Suprapubic skin (tissue), 4 donors: ENCODE data around the gene CCNL2. TPM values are rescaled to one million over a fixed set of nuclear protein-coding genes. Genes with fewer than 3 reads are reported as not detected.

ENCODE experiments used
- total RNA-seq, 4 donors: library from RNA; depleted of rRNA; stranded (reverse); fragments of >200 nt; gene quantifications; one replicate each; pipeline ENCODE4 v1.1.0, GENCODE V29; 2016

Gene CCNL2
- total RNA-seq, 4 donors from 2014 or later, result 136 to 599 (median 160) TPM

Other genes with a start within 250 kb of the CCNL2 start
- gene TTLL10, start 225.5 kb downstream of the CCNL2 start, total RNA-seq, result not detected
- 10 to 100 TPM; 24.4 to 62.1 (median 33.5) TPM for gene TNFRSF18, start 192.7 kb downstream of the CCNL2 start, total RNA-seq
- gene TNFRSF4, start 185.2 kb downstream of the CCNL2 start, total RNA-seq, result 1 to 10 TPM in 1 of 4 donors, under 1 TPM in 2, not detected in 1; 0.42 to 1.4 (median 0.72) TPM
- gene SDF4, start 167.3 kb downstream of the CCNL2 start, total RNA-seq, result 10 to 100 TPM; 57.5 to 87.6 (median 73.1) TPM
- 10 to 100 TPM in 3 of 4 donors, 1 to 10 TPM in 1; 9.3 to 24.4 (median 16.4) TPM for gene B3GALT6, start 167.1 kb downstream of the CCNL2 start, total RNA-seq
- 10 to 100 TPM in 1 of 4 donors, 1 to 10 TPM in 3; 4.3 to 23.5 (median 7.1) TPM for gene C1QTNF12, start 152.6 kb downstream of the CCNL2 start, total RNA-seq
- 10 to 100 TPM; 30.2 to 70.0 (median 60.0) TPM for gene UBE2J2, start 125.5 kb downstream of the CCNL2 start, total RNA-seq
- gene SCNN1D, start 118.9 kb downstream of the CCNL2 start, total RNA-seq, result 1 to 10 TPM; 1.5 to 4.7 (median 2.6) TPM
- 100 to 1,000 TPM; 112 to 309 (median 148) TPM for gene ACAP3, start 91.4 kb downstream of the CCNL2 start, total RNA-seq
- 10 to 100 TPM; 16.9 to 56.4 (median 36.4) TPM for gene PUSL1, start 90.7 kb downstream of the CCNL2 start, total RNA-seq
- 100 to 1,000 TPM; 105 to 242 (median 151) TPM for gene INTS11, start 74.7 kb downstream of the CCNL2 start, total RNA-seq
- 10 to 100 TPM; 32.5 to 60.4 (median 54.3) TPM for gene CPTP, start 74.5 kb downstream of the CCNL2 start, total RNA-seq
- gene TAS1R3, start 68.1 kb downstream of the CCNL2 start, total RNA-seq, result 1 to 10 TPM in 1 of 4 donors, under 1 TPM in 3; 0.56 to 1.8 (median 0.82) TPM
- gene DVL1, start 49.9 kb downstream of the CCNL2 start, total RNA-seq, result 100 to 1,000 TPM in 3 of 4 donors, 10 to 100 TPM in 1; 99.4 to 151 (median 106) TPM
- 10 to 100 TPM; 18.6 to 43.5 (median 21.9) TPM for gene MXRA8, start 40.8 kb downstream of the CCNL2 start, total RNA-seq
- gene AURKAIP1, start 24.1 kb downstream of the CCNL2 start, total RNA-seq, result 100 to 1,000 TPM in 1 of 4 donors, 10 to 100 TPM in 3; 55.8 to 106 (median 86.1) TPM
- 100 to 1,000 TPM in 3 of 4 donors, 10 to 100 TPM in 1; 93.6 to 119 (median 109) TPM for gene MRPL20, start 8.0 kb upstream of the CCNL2 start, total RNA-seq
- gene ANKRD65, start 21.9 kb upstream of the CCNL2 start, total RNA-seq, result 10 to 100 TPM in 1 of 4 donors, 1 to 10 TPM in 3; 2.8 to 10.3 (median 5.9) TPM
- gene VWA1, start 36.4 kb upstream of the CCNL2 start, total RNA-seq, result 10 to 100 TPM; 14.5 to 27.6 (median 19.8) TPM
- 1 to 10 TPM in 2 of 4 donors, under 1 TPM in 2; 0.32 to 4.2 (median 1.2) TPM for gene ATAD3C, start 50.4 kb upstream of the CCNL2 start, total RNA-seq
- gene ATAD3B, start 72.4 kb upstream of the CCNL2 start, total RNA-seq, result 10 to 100 TPM; 18.5 to 71.9 (median 23.7) TPM
- gene ATAD3A, start 112.8 kb upstream of the CCNL2 start, total RNA-seq, result 10 to 100 TPM; 15.0 to 23.2 (median 19.7) TPM
- gene TMEM240, start 141.3 kb upstream of the CCNL2 start, total RNA-seq, result 1 to 10 TPM in 3 of 4 donors, not detected in 1; 1.0 to 1.7 (median 1.1) TPM
- gene SSU72, start 175.5 kb upstream of the CCNL2 start, total RNA-seq, result 100 to 1,000 TPM; 102 to 115 (median 109) TPM
- 10 to 100 TPM in 3 of 4 donors, 1 to 10 TPM in 1; 9.0 to 26.2 (median 24.5) TPM for gene FNDC10, start 200.8 kb upstream of the CCNL2 start, total RNA-seq
- 100 to 1,000 TPM; 131 to 212 (median 154) TPM for gene MIB2, start 216.2 kb upstream of the CCNL2 start, total RNA-seq
- gene MMP23B, start 232.8 kb upstream of the CCNL2 start, total RNA-seq, result 1 to 10 TPM; 1.7 to 3.1 (median 2.9) TPM